A673 (cell line): Measurements from ENCODE around the gene NCBP3.

ENCODE experiments used
- EZH2 ChIP-seq: fragments of 200-600 bp; sonication (generic); IDR thresholded peaks from 2 replicates; pipeline ENCODE4 v1.6.1; 2017; ENCODE audit warnings: borderline replicate concordance, low read depth, mild to moderate bottlenecking, mixed read lengths, antibody characterized with exemption, low read length; ENCODE audit not compliant: poor library complexity, severe bottlenecking
- TF ChIP-seq, protein P1 (sequence below): fragments of 300-800, 200-600 bp; sonication (generic); conservative IDR thresholded peaks from 2 replicates; pipeline ENCODE4 v1.5.1; 2017; ENCODE audit warnings: low read depth, mild to moderate bottlenecking, antibody characterized with exemption, low read length, moderate library complexity, mixed read lengths

DNA sequence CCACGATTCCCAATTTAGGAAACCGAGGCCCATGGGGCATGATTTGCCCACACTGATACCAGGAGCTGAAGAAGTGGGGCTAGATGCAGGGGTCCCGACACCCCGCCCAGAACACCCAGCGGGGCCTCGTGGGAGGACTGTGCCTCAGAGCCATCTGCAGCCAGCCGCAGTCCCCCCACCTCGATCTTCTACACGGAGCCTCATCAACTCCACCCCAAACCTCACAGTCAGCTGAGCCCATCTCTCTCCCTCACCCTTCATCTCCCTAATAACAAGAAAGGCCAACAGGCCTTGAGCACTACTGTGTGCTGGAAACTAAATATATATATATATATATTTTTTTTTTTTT, 49.2 kb downstream of the NCBP3 start:
- TF ChIP-seq, protein P1, sequence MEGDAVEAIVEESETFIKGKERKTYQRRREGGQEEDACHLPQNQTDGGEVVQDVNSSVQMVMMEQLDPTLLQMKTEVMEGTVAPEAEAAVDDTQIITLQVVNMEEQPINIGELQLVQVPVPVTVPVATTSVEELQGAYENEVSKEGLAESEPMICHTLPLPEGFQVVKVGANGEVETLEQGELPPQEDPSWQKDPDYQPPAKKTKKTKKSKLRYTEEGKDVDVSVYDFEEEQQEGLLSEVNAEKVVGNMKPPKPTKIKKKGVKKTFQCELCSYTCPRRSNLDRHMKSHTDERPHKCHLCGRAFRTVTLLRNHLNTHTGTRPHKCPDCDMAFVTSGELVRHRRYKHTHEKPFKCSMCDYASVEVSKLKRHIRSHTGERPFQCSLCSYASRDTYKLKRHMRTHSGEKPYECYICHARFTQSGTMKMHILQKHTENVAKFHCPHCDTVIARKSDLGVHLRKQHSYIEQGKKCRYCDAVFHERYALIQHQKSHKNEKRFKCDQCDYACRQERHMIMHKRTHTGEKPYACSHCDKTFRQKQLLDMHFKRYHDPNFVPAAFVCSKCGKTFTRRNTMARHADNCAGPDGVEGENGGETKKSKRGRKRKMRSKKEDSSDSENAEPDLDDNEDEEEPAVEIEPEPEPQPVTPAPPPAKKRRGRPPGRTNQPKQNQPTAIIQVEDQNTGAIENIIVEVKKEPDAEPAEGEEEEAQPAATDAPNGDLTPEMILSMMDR: no peak
- no peak for TF ChIP-seq EZH2
